HG02840 (cell line): ENCODE measurements around the gene ARSG.
"Not testable (repeated sequence)": the region's sequence is repeated elsewhere in the genome, so short reads cannot be mapped to it uniquely, and the experiment has no call there.

Source experiments
- ATAC-seq: cut with Tn5 transposase; IDR thresholded peaks from one replicate; pipeline ENCODE4 v1.9.1; 2021; ENCODE audit warnings: mild to moderate bottlenecking, moderate library complexity, moderate number of reproducible peaks; ENCODE audit not compliant: unreplicated experiment, low FRiP score

ARSG gene

DNA sequence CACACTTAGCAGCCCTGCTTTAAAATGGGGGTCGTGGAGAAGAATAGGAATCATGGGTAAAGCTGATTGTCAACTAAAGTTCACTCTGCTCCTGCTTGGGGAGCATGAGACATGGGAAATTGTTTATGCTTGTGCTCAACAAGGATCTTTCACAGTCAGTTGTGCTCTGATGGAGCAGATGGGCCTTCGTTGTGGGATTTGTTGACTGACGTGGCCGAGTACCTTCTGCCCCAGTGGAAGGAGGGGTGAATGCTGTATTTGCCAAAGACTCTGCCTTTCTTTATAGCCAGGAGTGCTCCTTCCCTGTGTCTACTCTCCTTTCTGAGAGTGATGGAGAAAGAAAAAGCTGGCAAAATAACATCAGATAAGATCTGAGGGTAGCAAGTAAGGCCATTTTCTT lies 11.4 kb downstream of the ARSG start:
- ATAC-seq, result no peak

DNA sequence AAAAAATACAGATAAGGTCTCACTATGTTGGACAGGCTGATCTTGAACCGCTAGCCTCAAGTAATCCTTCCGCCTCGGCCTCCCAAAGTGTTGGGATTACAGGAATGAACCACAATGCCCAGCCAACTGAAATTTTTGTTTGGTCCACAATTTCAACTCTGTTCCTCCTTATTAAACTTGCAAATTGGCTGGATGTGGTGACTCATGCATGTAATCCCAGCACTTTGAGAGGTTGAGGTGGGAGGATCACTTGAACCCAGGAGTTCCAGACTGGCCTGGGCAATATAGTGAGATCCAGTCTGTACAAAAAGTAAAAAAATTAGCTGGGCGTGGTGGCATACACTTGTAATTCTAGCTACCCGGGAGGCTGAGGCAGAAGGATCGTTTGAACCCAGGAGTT lies 13.4 kb downstream of the ARSG start:
- no peak for ATAC-seq

DNA sequence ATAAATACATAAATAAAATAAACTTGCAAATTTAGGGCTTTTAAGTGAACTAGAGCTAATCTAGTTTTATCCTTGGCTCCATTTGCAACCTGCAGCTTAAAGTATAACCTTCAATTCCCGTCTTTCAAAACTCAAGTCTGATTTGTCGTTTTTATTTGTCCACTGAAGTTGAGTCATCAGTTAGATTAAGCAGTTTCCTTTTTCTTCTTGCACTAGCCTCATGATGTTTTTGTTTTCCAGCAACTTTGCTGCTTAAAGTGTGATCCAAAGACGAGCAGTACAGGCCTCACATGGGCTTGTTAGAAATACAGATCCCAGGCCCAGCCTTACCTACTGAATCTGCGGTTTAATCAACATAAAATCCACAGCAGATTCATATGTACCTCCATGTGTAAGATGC lies 13.8 kb downstream of the ARSG start:
- ATAC-seq, result no peak

DNA sequence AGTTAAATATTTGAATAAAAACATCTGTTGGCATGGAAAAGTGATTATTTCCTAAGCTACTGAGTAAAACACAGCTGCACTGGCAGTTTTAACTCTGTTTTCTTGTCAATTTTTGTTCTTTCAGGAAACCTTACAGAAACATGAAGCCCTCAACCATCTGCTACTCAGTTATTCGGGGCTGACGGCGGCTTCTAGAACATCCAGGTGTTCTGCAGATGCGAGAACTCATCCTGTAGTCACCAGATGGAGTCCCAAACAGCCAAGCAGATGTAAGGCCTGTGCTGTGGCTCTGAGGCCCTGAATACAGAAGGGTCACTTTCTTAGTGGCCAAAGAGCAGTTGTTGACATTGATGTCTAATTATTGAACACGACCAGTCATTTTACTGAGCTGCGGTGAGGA lies 15.5 kb downstream of the ARSG start:
- no peak for ATAC-seq

DNA sequence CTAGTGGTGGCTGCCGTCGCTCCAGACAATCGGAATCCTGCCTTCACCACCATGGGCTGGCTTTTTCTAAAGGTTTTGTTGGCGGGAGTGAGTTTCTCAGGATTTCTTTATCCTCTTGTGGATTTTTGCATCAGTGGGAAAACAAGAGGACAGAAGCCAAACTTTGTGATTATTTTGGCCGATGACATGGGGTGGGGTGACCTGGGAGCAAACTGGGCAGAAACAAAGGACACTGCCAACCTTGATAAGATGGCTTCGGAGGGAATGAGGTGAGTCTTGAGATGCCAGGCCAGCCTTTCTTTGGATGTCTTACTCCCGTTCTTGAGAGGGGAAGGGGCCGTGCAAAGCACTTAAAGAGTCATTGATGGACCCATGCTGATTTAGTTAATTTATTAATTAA lies 16.1 kb downstream of the ARSG start:
- ATAC-seq, result no peak

DNA sequence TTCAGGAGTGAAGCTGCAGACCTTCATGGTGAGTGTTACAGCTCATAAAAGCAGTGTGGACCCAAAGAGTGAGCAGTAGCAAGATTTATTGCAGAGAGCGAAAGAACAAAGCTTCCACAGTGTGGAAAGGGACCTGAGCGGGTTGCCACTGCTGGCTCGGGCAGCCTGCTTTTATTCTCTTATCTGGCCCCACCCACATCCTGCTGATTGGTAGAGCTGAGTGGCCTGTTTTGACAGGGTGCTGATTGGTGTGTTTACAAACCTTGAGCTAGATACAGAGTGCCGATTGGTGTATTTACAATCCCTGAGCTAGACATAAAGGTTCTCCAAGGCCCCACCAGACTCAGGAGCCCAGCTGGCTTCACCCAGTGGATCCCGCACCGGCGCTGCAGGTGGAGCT lies 17.2 kb downstream of the ARSG start:
- not testable (repeated sequence) for ATAC-seq

DNA sequence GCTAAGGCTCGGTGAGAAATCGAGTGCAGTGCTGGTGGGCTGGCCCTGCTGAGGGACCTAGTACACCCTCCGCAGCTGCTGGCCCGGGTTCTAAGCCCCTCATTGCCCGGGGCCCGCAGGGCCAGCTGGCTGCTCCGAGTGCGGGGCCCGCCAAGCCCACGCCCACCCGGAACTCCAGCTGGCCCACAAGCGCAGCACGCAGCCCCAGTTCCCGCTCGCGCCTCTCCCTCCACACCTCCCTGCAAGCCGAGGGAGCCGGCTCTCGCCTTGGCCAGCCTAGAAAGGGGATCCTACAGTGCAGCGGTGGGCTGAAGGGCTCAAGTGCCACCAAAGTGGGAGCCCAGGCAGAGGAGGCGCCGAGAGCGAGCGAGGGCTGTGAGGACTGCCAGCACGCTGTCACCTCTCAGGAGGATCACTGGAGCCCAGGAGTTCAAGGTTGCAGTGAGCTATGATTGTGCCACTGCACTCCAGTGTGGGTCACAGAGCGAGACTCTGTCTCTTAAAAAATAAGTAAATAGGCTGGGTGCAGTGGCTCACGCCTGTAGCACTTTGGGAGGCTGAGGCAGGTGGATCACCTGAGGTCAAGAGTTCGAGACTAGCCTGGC lies 17.9 kb downstream of the ARSG start:
- not testable (repeated sequence) for ATAC-seq

DNA sequence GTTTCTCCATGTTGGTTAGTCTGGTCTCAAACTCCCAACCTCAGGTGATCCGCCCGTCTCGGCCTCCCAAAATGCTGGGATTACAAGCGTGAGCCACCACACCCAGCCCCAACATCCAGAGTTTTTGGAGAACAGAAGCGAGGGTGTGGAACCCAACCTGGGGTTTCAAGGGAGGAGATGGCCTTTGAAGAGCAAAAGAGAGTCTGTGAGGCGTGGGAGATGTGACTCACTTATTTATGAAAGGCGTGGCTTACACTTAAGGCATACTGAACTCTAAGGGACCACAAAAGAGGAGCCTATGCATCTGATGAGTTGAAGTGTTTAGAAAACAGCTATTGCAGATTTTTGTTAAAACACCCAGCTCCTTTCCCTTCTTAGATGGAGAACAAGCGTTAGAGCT lies 18.9 kb downstream of the ARSG start:
- ATAC-seq, result no peak

DNA sequence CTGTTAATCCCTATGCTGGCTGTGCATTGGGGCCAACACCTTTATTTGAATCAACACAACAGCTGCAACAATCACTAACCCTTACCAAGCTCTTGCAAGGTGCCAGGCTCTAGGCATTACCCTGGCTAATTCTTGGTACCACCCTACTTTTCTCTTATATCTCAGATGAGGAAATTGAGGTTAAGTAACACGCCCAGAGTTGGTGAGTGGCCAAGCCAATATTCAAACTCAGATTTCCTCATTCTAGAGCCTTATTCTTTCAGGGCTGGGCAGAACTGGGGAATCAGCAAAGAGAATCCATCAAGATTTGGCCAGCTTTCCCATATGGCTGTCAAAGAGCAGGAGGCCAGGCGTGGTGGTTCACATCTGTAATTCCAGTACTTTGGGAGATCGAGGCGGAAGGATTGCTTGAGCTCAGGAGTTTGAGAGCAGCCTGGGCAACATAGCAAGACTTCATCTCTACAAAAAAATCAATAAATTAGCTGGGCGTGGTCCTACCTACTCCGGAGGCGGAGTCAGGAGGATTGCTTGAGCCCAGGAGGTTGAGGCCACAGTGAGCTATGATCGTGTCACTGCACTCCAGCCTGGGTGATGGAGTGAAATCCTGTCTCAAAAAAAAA lies 23.7 kb downstream of the ARSG start:
- ATAC-seq, result no peak

DNA sequence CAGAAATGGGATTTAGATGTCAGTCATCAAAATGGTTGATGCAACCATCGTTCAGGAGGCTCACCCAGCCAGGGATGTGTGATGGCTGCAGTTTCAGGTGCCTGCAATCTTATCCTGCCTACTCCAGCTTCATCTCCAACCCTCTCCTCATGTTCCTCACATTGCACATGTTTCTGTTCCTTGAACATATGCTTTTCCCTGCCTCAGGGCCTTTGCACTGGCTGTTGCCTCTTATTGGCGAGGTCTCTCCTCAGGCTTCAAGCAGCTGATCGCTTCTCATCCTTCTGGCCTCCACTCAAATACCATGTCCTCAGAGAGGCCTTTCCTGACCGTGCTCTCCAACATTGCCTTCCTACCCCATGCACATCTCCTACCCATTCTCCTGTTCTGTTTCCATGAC lies 24.6 kb downstream of the ARSG start:
- ATAC-seq, result no peak

DNA sequence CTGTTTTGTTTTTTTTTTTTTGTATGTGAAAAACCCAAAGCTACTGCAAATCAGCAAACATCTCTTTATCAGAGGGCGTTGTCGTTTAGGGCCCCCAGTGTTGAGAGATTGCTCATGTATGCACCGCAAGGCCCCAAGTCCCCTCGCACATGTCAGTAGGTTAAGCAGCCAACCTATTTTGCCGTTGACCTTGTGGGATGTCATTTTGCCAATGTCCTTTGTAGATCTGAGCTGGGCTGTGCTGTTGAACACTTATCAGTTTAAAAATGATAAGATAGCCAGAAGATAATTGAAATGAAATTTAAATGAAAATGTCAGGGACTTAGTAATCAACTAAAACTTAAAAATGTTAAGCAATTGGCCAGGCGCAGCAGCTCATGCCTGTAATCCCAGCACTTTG lies 26.2 kb downstream of the ARSG start:
- ATAC-seq, result no peak

DNA sequence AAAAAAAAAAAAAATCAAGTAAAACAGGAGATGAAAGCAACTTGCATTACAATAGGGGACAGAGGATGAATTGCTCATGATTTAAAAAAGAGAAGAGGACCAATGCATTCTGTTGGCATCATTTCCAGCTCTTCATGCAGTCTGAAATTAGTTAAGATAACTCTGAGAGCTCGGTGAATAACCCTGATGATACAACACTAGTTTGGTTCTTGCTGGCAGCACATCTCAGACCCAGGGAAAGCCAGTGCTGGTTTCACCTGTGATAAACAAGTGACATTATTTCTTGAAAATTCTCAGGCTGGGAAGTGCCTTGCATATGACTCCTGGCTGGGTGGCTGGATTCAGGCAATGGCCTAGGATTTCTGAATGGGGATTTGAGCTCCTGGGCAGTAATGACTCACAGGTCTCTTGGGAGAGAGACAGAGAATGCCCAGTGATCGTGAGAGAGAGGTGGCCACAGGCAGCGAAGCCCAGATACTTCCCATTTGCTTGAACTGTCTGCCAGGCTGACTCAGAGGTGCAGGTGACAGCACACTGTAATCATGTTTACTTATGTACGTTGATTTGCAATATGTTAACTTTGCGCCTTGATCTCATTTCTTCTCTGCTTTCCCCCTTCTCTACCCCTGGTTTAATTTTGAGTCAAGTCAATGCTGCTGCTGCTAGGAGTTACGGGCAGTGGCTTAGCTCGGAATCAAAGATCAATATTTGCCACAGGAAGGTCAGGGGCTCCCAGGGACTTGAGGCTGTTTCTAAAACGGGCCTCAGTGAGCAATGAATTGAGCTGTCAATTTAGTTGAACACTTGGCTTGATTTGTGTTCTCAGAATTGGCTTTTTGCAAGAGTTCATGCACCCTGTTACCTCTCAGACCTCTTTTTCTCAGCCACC lies 27.1 kb downstream of the ARSG start:
- no peak for ATAC-seq

DNA sequence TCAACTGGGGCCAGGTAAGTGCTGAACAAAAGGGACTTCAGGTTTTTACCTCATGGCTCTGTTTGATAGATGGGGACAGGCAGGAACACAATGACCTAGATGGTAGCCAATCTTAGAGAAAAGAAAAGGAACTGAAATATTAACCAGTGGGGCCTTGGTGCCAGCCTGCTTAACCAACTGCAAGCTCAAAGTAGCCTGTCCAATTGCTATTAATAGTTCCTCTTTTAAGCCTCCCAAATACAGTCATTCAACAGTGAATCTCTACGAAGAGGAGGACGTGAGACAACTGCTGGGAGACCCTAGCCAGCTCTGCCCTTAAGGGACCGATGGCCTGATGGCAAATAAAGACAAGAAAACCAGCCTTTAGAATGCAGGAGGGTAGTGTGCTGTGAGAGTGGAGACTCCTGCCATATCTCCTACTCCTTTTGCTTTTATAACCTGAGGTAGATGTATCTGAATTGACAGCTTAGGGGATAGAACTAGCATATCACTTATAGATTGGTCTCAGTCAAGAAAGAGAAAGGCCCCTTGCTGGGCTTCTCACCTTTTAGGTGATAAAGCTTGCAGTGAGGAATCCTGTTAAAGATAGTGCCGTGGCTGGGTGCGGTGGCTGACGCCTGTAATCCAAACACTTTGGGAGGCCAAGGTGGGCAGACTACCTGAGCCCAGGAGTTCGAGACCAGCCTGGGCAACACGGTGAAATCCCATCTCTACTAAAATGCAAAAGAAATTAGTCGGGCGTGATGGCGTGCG lies 28.3 kb downstream of the ARSG start:
- ATAC-seq, result no peak

DNA sequence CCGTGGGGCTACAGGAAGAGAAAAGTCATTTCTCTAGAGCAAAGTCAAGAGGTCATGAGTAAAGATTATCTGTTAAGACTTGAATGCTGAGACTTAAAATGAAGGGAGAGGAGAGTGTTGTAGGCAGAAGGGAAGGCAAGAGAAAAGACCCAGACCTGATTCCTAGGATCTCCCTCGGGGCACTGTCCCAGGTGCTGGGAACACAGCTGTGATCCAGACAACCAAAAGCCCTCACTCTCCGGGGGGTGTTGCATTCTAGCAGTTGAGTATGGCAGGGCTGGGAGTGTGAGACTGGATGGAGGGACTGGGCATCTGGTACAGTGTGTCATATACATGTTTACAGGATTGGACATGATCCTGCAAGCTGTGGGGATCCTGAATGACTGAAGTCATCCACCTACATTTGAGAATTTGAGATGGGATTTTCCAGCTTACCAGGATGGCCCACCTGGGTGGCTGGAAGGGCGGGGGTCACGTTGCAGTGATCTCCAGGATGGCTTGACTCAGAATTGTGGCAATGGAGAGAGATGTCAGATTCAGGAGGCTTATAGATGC lies 29.1 kb downstream of the ARSG start:
- ATAC-seq, result no peak

DNA sequence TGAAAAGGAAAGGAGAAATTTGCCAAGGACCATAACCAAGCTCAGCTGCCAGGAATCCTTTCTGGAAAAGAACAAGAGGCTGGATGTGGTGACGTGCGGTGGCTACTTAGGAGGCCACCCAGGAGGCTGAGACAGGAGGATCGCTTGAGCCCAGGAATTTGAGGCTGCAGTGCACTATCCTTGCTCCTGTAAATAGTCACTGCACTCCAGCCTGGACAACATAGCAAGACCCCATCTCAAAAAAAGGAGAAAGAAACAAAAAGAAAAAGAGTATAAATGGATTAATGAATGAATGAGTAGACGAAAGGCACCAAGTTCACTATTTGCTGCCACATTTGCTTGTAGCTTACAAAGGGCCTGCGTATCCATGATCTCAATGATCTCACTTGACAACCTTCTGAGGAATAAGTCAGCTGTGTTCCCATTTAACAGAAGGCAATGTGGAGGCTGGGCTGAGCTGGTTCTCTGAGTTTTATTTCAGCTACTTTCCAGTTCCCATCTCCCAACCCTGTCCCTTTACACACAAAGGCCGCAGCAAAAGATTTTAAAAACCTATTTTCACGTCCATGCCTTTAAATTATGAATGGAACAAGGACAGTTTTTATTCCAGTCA lies 29.8 kb downstream of the ARSG start:
- no peak for ATAC-seq

DNA sequence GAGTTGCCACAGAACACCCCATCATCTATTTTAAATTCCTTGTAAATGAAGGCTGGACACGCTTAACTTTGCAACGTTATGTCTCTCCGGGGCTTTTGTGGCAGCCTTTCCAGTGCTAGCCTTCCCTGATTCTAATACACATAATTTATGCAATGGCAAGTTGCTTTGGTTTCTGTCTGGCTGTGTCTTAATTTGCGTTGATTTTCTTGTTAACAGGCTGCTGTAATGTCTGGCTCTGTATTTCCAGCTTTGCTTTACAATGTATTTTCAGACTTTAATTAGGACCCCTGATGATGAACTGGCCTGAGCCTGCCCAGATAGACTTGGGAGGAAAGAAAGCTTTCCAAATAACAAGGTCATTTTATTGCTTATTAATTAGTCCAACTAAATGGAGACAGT lies 30.3 kb downstream of the ARSG start:
- no peak for ATAC-seq

DNA sequence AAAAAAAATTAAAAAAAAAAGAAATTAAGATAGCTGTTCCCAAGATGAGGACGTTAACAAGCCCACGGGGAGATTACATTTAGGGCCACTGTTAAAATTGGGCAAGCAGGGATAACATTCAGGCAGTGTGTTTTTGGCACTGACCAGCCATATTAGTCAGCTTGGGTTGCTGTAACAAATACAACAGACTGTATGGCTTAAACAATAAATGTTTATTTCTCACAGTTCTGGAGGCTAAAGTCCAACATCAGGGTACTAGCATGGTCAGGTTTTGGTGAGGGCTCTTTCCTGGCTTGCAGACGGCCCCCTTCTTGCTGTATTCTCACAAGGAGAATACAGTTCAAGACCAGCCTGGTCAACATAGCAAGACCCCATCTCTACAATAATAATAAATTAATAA lies 31.3 kb downstream of the ARSG start:
- no peak for ATAC-seq

DNA sequence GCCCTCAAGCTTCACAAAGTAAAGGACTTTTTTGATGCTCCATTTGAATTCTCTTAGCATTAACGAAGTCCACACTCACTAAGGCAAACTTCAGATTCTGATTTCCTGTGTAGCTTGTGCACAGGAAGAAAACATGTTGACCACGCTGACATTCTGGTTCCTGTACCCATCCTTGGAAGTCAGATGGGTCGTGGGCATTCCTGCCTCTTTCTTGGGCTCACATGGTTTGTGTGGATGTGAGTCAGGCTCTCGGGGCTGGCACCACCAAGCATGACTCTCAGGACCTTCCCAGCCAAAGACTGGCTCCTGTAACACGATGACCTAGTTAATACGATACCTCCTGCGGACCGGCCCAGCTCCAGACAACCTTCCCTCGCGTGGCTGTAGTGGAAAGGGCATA lies 32.8 kb downstream of the ARSG start:
- no peak for ATAC-seq

DNA sequence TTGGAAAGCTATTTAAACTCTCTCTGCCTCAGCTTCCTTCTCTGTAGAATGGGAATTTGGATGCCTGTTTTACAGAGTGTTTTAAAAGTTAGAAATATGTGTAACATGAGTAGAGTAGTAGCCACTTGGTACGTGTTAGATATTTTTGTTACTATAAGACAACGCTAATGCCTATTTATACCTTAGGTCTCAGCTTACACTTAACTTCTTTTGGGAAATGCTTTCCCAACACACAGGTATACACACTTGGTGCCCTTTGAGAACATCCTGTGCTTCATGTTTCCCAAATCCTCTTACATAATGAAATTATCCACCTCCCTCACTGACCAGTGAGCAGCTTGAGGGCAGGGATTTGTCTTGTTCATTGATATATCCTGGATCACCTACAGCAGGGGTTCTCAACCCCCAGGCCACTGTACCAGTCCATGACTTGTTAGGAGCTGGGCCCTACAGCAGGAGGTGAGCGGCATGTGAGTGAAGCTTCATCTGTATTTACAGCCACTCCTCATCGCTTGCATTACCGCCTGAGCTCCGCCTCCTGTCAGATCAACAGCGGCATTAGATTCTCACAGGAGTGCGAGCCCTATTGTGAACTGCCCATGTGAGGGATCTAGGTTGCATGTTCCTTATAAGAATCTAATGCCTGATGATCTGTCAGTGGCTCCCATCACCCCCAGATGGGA lies 33.5 kb downstream of the ARSG start:
- no peak for ATAC-seq

DNA sequence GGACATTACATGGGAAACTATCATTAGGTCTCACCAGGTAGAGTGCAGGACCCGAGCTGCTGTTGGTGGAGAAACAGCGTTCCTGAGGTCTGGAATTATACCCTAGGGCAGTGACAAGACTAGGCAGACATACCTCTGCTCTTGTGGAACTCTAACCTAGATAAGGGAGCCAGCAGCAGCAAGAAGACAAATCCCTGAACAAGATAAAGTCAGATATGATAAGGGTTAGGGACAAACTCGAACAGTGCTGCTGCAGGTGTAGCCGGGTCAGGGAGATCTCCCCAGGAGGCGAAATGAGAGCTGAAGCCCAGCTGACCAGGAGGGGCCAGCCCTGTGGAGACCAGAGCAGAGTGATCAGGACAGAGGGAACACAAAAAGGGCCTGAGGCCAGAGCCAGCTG lies 34.7 kb downstream of the ARSG start:
- no peak for ATAC-seq
